Lower leg skin (tissue), 3 donors: Measurements from ENCODE around the gene DCAF8.

ENCODE experiments used
- CTCF ChIP-seq, 3 donors: fragments of 450-650 bp; IDR thresholded peaks; one replicate each; pipeline ENCODE4 v1.5.1; 2016; ENCODE audit warnings: antibody characterized with exemption in 3 of 3, mild to moderate bottlenecking in 3 of 3, moderate library complexity in 2 of 3
- POLR2A ChIP-seq, 2 donors: fragments of 450-650 bp; IDR thresholded peaks; one replicate each; pipeline ENCODE4 v1.6.1; 2016 to 2017; ENCODE audit warnings: antibody characterized with exemption in 2 of 2, mild to moderate bottlenecking in 1 of 2, moderate library complexity in 1 of 2

DNA sequence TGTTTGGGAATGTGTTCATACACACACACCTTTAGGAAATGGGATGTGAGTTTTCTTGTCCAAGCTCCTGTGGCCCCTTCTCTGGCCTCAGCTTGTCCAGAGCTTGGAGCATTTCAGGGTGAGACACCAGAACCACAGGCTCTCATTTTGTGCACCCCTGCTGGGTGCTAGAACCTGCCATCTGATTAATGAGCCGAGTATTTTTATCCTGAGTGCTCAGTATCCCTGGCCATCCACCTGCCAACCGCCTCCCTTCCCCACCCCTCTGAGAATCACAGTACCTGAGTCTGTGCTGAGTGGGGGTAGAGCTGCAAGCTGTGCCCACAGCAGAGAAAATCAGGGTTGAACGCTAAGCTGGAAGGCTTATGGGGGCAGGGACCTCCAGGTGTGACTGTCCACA, 70.6 kb downstream of the DCAF8 start:
- no peak for TF ChIP-seq CTCF (IDR thresholded peaks at IDR 0.05)
- no peak for TF ChIP-seq POLR2A (IDR thresholded peaks at IDR 0.05)
